ENCODE measurements around the gene F5.
"Not testable (repeated sequence)": the region's sequence is repeated elsewhere in the genome, so short reads cannot be mapped to it uniquely, and the experiment has no call there.

F5 gene

DNA sequence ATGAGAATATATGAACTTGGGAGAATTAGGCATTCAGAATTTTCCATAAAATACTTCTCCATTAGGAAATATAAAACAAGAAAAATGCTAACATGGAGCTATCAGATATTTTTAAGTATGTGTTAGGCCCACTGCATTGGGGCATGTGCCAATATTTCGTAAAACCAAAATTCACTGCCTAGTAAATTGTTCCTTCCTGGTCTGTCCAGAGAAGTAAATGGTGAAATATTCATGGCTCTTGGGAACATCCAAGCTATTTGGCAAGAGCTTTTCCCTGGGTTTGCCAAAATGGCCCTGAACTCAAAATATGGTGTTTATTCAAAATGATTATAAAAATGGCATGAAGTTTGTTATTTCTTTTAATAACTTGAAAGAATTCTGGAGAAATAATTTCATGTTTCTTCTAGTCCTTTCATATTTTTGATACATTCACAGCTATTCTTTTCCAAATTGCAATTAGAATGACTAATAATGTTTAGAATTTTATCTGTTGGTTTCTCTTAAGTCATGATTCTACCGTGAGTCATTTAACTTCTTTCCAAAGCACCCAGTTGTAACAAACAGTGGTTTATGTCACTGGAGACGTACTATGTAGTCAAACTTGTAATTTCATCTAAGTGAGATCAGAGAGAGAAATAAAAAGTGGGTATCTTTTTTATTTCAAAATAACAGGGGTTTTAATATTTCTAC is 74.8 kb downstream of the F5 start:
- no peak for DNase-seq (ENCODE audit: low read depth in 1 of 2, low spot score in 1 of 2)

DNA sequence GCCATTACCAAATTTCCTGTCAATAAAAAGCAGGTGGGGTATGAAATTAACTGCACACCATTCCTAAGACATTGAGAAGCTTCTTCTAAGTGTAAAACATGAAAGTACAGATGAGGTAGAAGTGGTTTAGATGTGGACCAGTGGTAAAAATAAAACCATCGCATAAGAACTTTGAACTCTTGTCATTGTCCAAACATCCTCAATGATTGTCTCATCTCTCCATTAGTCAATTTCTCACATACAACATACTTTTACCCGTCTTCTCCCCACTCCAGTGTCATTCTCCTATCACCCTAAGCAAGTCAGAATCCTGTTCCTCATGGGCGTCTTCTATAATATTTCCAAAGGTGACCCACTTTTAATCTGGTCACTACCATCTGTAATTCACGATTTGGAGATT is 76.2 kb downstream of the F5 start:
- no peak for DNase-seq (ENCODE audit: low read depth in 1 of 2, low spot score in 1 of 2)

DNA sequence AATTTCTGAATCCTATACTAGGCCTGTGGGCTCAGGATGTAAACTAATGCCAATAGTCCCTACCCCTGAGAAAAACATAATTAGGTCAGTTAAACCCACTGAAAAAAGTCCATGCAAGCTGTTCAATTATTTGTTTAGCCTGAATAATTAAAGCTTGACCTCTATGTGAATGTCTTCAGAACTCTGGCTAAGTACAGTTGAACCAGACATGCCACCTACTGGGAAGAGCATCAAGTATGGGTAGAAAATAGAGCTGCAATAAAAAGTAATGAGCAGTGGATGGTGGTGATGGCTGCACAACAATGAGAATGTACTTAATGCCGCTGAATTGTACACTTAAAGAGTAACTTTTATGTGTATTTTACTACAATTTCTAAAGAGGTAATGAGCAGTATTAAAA is 76.9 kb downstream of the F5 start:
- DNase-seq (ENCODE audit: low read depth in 1 of 2, low spot score in 1 of 2): no peak

DNA sequence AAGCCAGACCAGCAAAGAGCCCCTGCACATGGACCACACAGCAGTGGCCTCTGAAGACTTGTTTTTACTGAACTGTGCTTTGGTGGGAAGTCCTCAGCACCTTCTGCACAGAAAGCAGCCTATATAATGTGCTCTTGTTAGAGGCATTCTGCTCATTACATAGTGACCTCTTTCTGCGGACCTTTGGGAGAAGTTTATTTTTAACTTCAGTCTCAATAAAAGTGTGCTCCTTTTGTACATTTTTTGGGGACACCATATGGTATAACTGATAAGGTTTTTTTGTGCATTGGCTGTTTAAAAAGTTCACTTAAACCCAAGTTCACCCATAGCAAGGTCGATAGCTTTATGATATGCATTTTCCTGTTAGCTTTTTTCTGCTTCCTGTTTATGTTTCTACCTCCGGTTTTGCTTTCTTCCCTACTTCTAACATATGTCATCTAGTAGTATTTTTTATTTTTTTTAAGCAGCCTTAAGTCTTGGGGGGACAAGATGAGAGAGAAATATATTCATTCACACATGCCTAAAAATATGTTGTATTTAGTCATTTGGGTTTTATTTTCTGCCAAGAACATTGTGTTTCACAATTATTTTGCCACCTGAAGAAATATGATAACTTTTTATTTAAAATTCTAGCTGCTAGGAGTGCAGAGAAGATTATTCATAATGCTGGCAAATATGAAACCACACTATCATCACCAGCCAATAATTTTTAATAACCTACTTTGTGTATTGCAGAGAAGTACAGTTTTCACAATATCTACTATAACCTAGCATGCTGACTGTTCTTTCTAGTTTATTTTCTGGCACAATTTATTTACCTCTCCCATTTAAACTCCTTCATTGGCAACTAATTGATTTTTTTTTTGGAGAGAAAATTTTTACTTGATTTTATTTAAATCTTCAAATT is 77.6 kb downstream of the F5 start:
- no peak for DNase-seq (ENCODE audit: low read depth in 1 of 2, low spot score in 1 of 2)

DNA sequence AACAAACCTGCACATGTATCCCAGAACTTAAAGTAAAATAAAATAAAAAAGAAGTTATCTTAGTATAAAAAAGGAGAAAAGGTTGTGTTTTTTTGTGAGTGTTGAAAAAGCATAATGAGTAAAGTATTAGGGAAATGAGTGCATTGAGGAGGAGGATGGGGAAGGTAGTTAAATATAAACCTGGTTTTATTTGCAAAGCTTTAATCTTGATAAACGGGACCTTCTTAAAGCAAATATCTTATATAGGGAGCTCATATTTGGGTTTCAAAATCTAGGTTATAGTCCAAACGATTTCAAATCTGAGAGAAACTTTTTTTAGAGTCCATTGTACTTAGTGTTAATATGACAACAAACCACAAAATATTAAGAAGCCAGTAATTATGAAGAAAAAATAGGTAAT is 78.9 kb downstream of the F5 start:
- DNase-seq (ENCODE audit: low read depth in 1 of 2, low spot score in 1 of 2): no peak

GRCh38 chr1:169503601-169504000 is 82.7 kb downstream of the F5 start:
- not testable (repeated sequence) for DNase-seq (ENCODE audit: low read depth in 1 of 2, low spot score in 1 of 2)

GRCh38 chr1:169499807-169500206 is 86.5 kb downstream of the F5 start:
- DNase-seq (ENCODE audit: low read depth in 1 of 2, low spot score in 1 of 2): no peak

DNA sequence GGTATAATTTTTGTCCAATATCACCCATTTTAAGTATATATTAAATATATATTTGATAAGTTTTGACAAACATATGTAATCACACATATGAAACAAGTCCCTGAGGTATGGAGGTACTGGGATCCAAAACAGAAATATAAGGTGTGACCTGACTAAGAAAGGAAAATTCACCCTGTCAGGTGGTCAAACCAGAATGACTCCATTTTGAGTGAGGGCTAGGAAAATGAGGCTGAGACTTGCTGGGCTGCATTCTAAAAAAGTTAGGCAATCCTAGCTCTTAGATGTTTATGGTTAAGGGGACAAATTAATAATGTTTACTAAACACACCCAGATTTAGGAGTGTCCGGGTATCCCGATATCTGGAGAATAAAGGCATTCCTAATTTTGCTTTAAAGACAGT is 89.0 kb downstream of the F5 start:
- no peak for DNase-seq (ENCODE audit: low read depth in 1 of 2, low spot score in 1 of 2)

DNA sequence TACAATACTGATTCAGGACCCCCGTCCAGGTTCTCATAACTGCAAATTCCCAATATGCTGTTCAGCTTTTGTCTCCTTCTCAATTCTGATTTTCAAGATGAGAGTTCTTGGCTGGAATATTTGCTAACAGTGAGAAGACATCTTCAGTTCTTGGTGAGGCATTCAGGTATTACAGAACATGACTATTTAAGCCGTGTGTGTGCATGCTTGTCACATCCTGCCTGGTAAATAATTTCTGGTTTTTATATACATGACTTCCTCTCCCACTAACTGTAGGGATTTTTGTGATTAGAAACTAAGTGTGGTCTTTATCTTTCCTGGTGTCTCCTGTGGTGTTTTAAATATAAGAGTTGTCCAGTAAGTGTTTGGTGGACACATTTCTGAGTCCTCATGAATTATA is 90.4 kb downstream of the F5 start:
- no peak for DNase-seq (ENCODE audit: low read depth in 1 of 2, low spot score in 1 of 2)

DNA sequence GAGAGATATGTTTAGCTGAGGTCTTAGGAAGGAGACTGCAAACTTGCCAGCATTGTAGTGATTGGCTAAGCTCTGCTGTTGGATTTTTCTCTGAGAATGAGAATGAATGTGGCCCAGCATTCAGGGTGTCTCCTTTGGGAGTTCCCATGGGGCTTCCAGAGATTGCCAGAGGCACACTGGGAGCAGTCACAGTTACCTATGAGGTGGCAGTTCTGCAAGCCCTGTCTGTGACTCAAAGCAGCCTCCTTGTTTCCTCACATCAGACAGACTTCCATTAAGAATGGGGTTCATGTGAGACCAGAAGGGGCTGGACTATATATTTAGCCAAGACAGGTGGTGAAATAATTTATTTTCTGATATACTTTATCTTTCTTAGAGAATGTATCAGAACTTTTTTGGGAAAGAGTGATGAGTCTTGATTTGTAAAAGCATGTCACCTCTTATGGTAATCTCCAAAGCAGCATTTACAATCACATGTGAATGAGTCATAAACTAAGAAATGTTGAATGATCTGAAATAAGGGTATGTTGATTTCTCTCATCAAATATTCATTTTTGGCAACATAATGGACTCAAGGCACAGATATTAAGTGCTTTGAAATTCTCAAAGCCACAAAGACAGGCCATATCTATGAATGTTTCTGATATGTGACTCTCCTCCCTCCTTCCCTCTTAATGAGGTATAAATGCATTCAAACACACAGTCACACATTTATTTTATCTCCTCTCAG is 91.1 kb downstream of the F5 start:
- DNase-seq (ENCODE audit: low read depth in 1 of 2, low spot score in 1 of 2): no peak

- no peak for DNase-seq (ENCODE audit: low read depth in 1 of 2, low spot score in 1 of 2)
Measured at GRCh38 chr1:169494343-169494742, 91.9 kb downstream of the F5 start.

GRCh38 chr1:169493251-169493650 is 93.0 kb downstream of the F5 start:
- no peak for DNase-seq (ENCODE audit: low read depth in 1 of 2, low spot score in 1 of 2)

GRCh38 chr1:169491845-169492281 is 94.4 kb downstream of the F5 start:
- DNase-seq (ENCODE audit: low read depth in 1 of 2, low spot score in 1 of 2): no peak

GRCh38 chr1:169488157-169488556 is 98.1 kb downstream of the F5 start:
- DNase-seq (ENCODE audit: low read depth in 1 of 2, low spot score in 1 of 2): no peak

GRCh38 chr1:169487561-169487960 is 98.7 kb downstream of the F5 start:
- no peak for DNase-seq (ENCODE audit: low read depth in 1 of 2, low spot score in 1 of 2)

DNA sequence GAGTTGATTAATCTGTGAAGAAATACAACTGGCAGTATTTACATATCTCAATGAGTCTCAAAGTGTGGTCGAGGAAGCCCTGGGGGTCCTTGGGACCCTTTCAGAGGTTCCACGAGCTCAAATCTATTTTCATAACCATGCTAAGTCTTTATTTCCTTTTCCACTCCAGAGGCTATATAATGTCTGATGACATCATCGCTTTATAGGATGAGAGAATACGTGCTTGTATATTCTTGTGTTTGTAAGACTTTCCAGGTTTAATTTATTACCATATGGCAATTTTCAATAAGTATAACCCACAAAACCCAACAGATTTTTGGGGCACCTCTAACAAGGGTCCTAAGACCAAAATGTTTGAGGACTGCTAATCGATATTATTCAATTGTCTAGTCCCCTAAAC is 99.1 kb downstream of the F5 start:
- no peak for DNase-seq (ENCODE audit: low read depth in 1 of 2, low spot score in 1 of 2)

- no peak for DNase-seq (ENCODE audit: low read depth in 1 of 2, low spot score in 1 of 2)
Measured at GRCh38 chr1:169486281-169487051, 99.8 kb downstream of the F5 start.

GRCh38 chr1:169485431-169486280 is 100.6 kb downstream of the F5 start, which contains the start of gene SLC19A2:
TSS of gene SLC19A2 (minus strand) at chr1:169485944. CDS start at chr1:169485766, 178 bp downstream.
- peak; percentile 81 to 82 for DNase-seq (ENCODE audit: low read depth in 1 of 2, low spot score in 1 of 2)

GRCh38 chr1:169484683-169485430 is 101.4 kb downstream of the F5 start:
- DNase-seq (ENCODE audit: low read depth in 1 of 2, low spot score in 1 of 2): no peak
